ENCODE data around the gene CALY.

The CALY gene

DNA sequence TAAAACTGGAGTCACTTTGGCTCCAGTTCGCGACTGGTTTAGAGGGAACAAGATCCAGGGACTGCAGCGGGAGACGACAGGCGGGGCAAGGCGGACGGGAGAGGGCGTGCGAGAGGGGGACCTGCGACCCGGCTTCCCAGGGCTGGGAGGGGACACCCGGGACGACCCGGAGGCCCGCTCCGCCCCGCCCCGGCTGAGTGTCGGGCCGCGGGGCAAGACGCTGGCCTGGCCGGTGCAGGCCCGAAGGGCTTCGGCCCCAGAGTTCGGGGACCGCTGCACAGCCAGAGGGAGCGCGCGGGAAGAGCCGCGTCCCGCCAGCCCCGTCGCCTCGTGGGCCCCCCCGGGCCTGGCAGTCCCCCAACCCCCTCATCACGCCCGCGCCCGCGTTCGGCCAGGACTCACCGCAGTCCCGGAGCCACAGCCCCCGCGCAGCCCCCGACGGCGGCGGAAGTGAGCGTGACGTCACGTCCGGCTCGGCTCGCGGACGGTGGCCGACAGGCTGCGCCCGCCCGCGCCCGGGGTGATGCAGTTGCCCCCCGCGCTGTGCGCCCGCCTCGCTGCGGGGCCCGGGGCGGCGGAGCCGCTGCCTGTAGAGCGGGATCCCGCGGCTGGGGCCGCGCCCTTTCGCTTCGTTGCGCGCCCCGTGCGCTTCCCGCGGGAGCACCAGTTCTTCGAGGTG is 28.1 kb downstream of the CALY start, which contains the start of the genes TUBGCP2 and ZNF511 (continued):
- TF ChIP-seq ZNF324 (tag by site-specific recombination; IDR thresholded peaks at IDR 0.05), result no peak
- TF ChIP-seq ZNF843 (tag by site-specific recombination; IDR thresholded peaks at IDR 0.05), result no peak
- TF ChIP-seq ZBTB20 (tag by site-specific recombination; IDR thresholded peaks at IDR 0.05), result peak; percentile 22; the same call in 1 of the 2 replicates
- TF ChIP-seq ZNF544 (tag by site-specific recombination; IDR thresholded peaks at IDR 0.05), result no peak
- peak; percentile 55; the same call in 1 of the 2 replicates for TF ChIP-seq ZNF184 (tag by site-specific recombination; IDR thresholded peaks at IDR 0.05)
- TF ChIP-seq ZNF146 (tag by site-specific recombination; IDR thresholded peaks at IDR 0.05), result no peak
- no peak for TF ChIP-seq HOXC10 (CRISPR knock-in tag; IDR thresholded peaks at IDR 0.05)
- TF ChIP-seq KLF1 (tag by site-specific recombination; IDR thresholded peaks at IDR 0.05), result no peak
- TF ChIP-seq ZNF391 (tag by site-specific recombination; IDR thresholded peaks at IDR 0.05; ENCODE audit: borderline replicate concordance, low read depth), result no peak
- no peak for TF ChIP-seq ZNF837 (tag by site-specific recombination; IDR thresholded peaks at IDR 0.05)
- TF ChIP-seq ZNF37A (tag by site-specific recombination; IDR thresholded peaks at IDR 0.05), result no peak; the same call in 1 of the 2 replicates
- no peak for TF ChIP-seq ZNF169 (tag by site-specific recombination; IDR thresholded peaks at IDR 0.05)
- no peak for TF ChIP-seq ZNF138 (tag by site-specific recombination; IDR thresholded peaks at IDR 0.05; ENCODE audit: borderline replicate concordance)
- no peak for TF ChIP-seq ZNF174 (tag by site-specific recombination; IDR thresholded peaks at IDR 0.05)
- TF ChIP-seq ZNF24 (tag by site-specific recombination; IDR thresholded peaks at IDR 0.05), result no peak
- no peak for TF ChIP-seq ZNF404 (tag by site-specific recombination; IDR thresholded peaks at IDR 0.05)
- TF ChIP-seq BCL11A (tag by site-specific recombination; IDR thresholded peaks at IDR 0.05; ENCODE audit: low read depth), result no peak
- 0 out of 2 replicates have a peak, but pooled peaks have one; percentile 5 for TF ChIP-seq KLF9 (tag by site-specific recombination; IDR thresholded peaks at IDR 0.05; ENCODE audit: low read depth)
- peak; percentile 33; the same call in 1 of the 2 replicates for TF ChIP-seq ZNF223 (tag by site-specific recombination; IDR thresholded peaks at IDR 0.05)
- no peak for TF ChIP-seq ZNF423 (tag by site-specific recombination; IDR thresholded peaks at IDR 0.05)
- TF ChIP-seq REPIN1 (tag by site-specific recombination; IDR thresholded peaks at IDR 0.05; ENCODE audit: low read depth), result no peak
- no peak for TF ChIP-seq ZNF121 (tag by site-specific recombination; IDR thresholded peaks at IDR 0.05)
- TF ChIP-seq PRDM4 (tag by site-specific recombination; IDR thresholded peaks at IDR 0.05), result no peak
- TF ChIP-seq ZNF621 (tag by site-specific recombination; IDR thresholded peaks at IDR 0.05), result no peak
- TF ChIP-seq ZNF629 (tag by site-specific recombination; IDR thresholded peaks at IDR 0.05), result no peak
- TF ChIP-seq ZNF654 (tag by site-specific recombination; IDR thresholded peaks at IDR 0.05; ENCODE audit: low read depth), result no peak
- no peak for TF ChIP-seq ZNF214 (tag by site-specific recombination; IDR thresholded peaks at IDR 0.05; ENCODE audit: borderline replicate concordance)
- TF ChIP-seq ZNF394 (tag by site-specific recombination; IDR thresholded peaks at IDR 0.05; ENCODE audit: borderline replicate concordance), result no peak
- TF ChIP-seq SP2 (tag by site-specific recombination; IDR thresholded peaks at IDR 0.05), result peak; percentile 47
- TF ChIP-seq ZNF600 (tag by site-specific recombination; IDR thresholded peaks at IDR 0.05), result no peak
- TF ChIP-seq ZNF670 (tag by site-specific recombination; IDR thresholded peaks at IDR 0.05; ENCODE audit: low read depth), result no peak
- TF ChIP-seq, protein P1, sequence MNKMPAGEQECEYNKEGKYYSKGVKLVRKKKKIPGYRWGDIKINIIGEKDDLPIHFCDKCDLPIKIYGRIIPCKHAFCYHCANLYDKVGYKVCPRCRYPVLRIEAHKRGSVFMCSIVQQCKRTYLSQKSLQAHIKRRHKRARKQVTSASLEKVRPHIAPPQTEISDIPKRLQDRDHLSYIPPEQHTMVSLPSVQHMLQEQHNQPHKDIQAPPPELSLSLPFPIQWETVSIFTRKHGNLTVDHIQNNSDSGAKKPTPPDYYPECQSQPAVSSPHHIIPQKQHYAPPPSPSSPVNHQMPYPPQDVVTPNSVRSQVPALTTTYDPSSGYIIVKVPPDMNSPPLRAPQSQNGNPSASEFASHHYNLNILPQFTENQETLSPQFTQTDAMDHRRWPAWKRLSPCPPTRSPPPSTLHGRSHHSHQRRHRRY (tag by site-specific recombination; IDR thresholded peaks at IDR 0.05), result no peak
- TF ChIP-seq PATZ1 (tag by site-specific recombination; IDR thresholded peaks at IDR 0.05), result peak; percentile 94
- TF ChIP-seq, protein P2, sequence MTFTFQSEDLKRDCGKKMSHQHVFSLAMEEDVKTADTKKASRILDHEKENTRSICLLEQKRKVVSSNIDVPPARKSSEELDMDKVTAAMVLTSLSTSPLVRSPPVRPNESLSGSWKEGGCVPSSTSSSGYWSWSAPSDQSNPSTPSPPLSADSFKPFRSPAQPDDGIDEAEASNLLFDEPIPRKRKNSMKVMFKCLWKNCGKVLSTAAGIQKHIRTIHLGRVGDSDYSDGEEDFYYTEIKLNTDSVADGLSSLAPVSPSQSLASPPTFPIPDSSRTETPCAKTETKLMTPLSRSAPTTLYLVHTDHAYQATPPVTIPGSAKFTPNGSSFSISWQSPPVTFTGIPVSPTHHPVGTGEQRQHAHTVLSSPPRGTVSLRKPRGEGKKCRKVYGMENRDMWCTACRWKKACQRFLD (tag by site-specific recombination; IDR thresholded peaks at IDR 0.05), result no peak
- TF ChIP-seq HOXA7 (CRISPR knock-in tag; IDR thresholded peaks at IDR 0.05; ENCODE audit: borderline replicate concordance), result no peak
